ENCODE results near the gene LAMC1.

The LAMC1 gene

GRCh38 chr1:183019860-183020259 is 3.4 kb upstream of the LAMC1 start:
- no peak for DNase-seq (ENCODE audit: low read depth in 2 of 3, low spot score in 1 of 3)

- no peak for DNase-seq (ENCODE audit: low read depth in 2 of 3, low spot score in 1 of 3)
Observed at GRCh38 chr1:183021405-183022201, 1.6 kb upstream of the LAMC1 start.

- DNase-seq (ENCODE audit: low read depth in 2 of 3, low spot score in 1 of 3): peak; percentile 21 to 42 (median 32)
Observed at GRCh38 chr1:183022202-183023145, 746 bp upstream of the LAMC1 start.

- peak in 2 of 3 donors; percentile 14 to 33 for DNase-seq (ENCODE audit: low read depth in 2 of 3, low spot score in 1 of 3)
Observed at GRCh38 chr1:183023601-183024316, 539 bp downstream of the LAMC1 start.

- no peak for DNase-seq (ENCODE audit: low read depth in 2 of 3, low spot score in 1 of 3)
Observed at GRCh38 chr1:183024317-183025009, 1.2 kb downstream of the LAMC1 start.

- no peak for DNase-seq (ENCODE audit: low read depth in 2 of 3, low spot score in 1 of 3)
Observed at GRCh38 chr1:183025010-183025337, 1.8 kb downstream of the LAMC1 start.

- DNase-seq (ENCODE audit: low read depth in 2 of 3, low spot score in 1 of 3): no peak
Observed at GRCh38 chr1:183025782-183026774, 2.9 kb downstream of the LAMC1 start.

- no peak for DNase-seq (ENCODE audit: low read depth in 2 of 3, low spot score in 1 of 3)
Observed at GRCh38 chr1:183027031-183027430, 3.8 kb downstream of the LAMC1 start.

GRCh38 chr1:183027791-183028190 is 4.6 kb downstream of the LAMC1 start:
- no peak for DNase-seq (ENCODE audit: low read depth in 2 of 3, low spot score in 1 of 3)

GRCh38 chr1:183029591-183030000 is 6.4 kb downstream of the LAMC1 start:
- no peak for DNase-seq (ENCODE audit: low read depth in 2 of 3, low spot score in 1 of 3)

- no peak for DNase-seq (ENCODE audit: low read depth in 2 of 3, low spot score in 1 of 3)
Observed at GRCh38 chr1:183030053-183030452, 6.8 kb downstream of the LAMC1 start.

- DNase-seq (ENCODE audit: low read depth in 2 of 3, low spot score in 1 of 3): no peak
Observed at GRCh38 chr1:183032122-183032921, 9.1 kb downstream of the LAMC1 start.

GRCh38 chr1:183033205-183033604 is 10.0 kb downstream of the LAMC1 start:
- DNase-seq (ENCODE audit: low read depth in 2 of 3, low spot score in 1 of 3): peak in 1 of 3 donors; percentile 18

- no peak for DNase-seq (ENCODE audit: low read depth in 2 of 3, low spot score in 1 of 3)
Observed at GRCh38 chr1:183034682-183035081, 11.5 kb downstream of the LAMC1 start.

- no peak for DNase-seq (ENCODE audit: low read depth in 2 of 3, low spot score in 1 of 3)
Observed at GRCh38 chr1:183038333-183038866, 15.2 kb downstream of the LAMC1 start.

GRCh38 chr1:183038913-183039312 is 15.7 kb downstream of the LAMC1 start:
- no peak for DNase-seq (ENCODE audit: low read depth in 2 of 3, low spot score in 1 of 3)

- no peak for DNase-seq (ENCODE audit: low read depth in 2 of 3, low spot score in 1 of 3)
Observed at GRCh38 chr1:183039330-183039729, 16.1 kb downstream of the LAMC1 start.

- no peak for DNase-seq (ENCODE audit: low read depth in 2 of 3, low spot score in 1 of 3)
Observed at GRCh38 chr1:183039985-183040447, 16.8 kb downstream of the LAMC1 start.
